Adrenal gland (tissue), 12 donors: ENCODE measurements around the gene TICAM2. TPM values are rescaled to one million over a fixed set of nuclear protein-coding genes. Genes with fewer than 3 reads are reported as not detected.

Experiments
- DNase-seq, 7 donors: peaks; one replicate each; pipeline ENCODE4 v3.0.0-alpha.2; 2019 to 2020
- H3K27ac ChIP-seq, 5 donors: fragments of 200-600 bp; sonication (generic) in 4 of 5; 1 replicate in 3 of 5; 2 replicates in 2 of 5; pipeline versions ENCODE4 v1.5.1 to v1.8.0; 2016 to 2020; ENCODE audit warnings: mild to moderate bottlenecking in 1 of 5
- H3K27me3 ChIP-seq: fragments of 200-600 bp; 2 replicates; pipeline ENCODE4 v1.8.0; 2021
- H3K36me3 ChIP-seq, 2 donors: fragments of 200-600 bp; replicated peaks in 1 of 2; 1 replicate in 1 of 2; 2 replicates in 1 of 2; pipeline versions ENCODE4 v1.5.1 to v1.8.0; 2018 to 2022
- H3K4me1 ChIP-seq, 2 donors: fragments of 200-600 bp; replicated peaks in 1 of 2; 1 replicate in 1 of 2; 2 replicates in 1 of 2; pipeline versions ENCODE4 v1.5.1 to v1.8.0; 2018 to 2021
- H3K4me3 ChIP-seq, 4 donors: fragments of 200-600 bp; sonication (generic) in 3 of 4; one replicate each; pipeline ENCODE4 v1.5.1; 2016 to 2018
- H3K9me3 ChIP-seq, 3 donors: fragments of 200-600 bp; sonication (generic) in 1 of 3; replicated peaks in 1 of 3; 1 replicate in 2 of 3; 2 replicates in 1 of 3; pipeline versions ENCODE4 v1.5.1 to v1.8.0; 2016 to 2021
- POLR2A ChIP-seq, 2 donors: fragments of 450-650 bp; IDR thresholded peaks; one replicate each; pipeline ENCODE4 v1.6.1; 2017; ENCODE audit warnings: antibody characterized with exemption in 2 of 2, mild to moderate bottlenecking in 2 of 2, moderate library complexity in 1 of 2
- WGBS, 4 donors: extraction: QIAGEN DNeasy Blood & Tissue Kit in 2 of 4; methylation state at CpG; one replicate each; pipeline versions ENCODE4 v1.1.5 to v1.1.7; 2013 to 2017; 5-methylcytosine and 5-hydroxymethylcytosine counted together
- intact Hi-C, 2 donors: fragments of 100-400 bp; cut with DNase I; formaldehyde crosslinking; loops; one replicate each; pipeline versions ENCODE4 v1.14.1 to v1.15.0; 2022 to 2023
- polyA plus RNA-seq, 3 donors: library from polyadenylated mRNA; stranded (reverse); fragments of 200-250 nt in 2 of 3; fragments of 350-450 nt in 1 of 3; fragmentation: Illumina TruSeq in 1 of 3; extraction: RNeasy Lipid Tissue Mini Kit (QIAGEN cat#74804) in 1 of 3; gene quantifications; one replicate each; pipeline ENCODE4 v1.2.3, GENCODE V29; 2013 to 2014
- total RNA-seq, 9 donors: library from RNA; depleted of rRNA in 4 of 9; stranded (reverse); fragments of >200 nt in 4 of 9; fragments of 120-200 nt in 1 of 9; fragmentation: NEBNext Ultra II Directional in 1 of 9; extraction: Animal tissue kit (Norgen Biotek cat#: 25700) in 1 of 9; gene quantifications; one replicate each; pipeline versions ENCODE4 v1.1.0 to v1.2.4, GENCODE V29; 2013 to 2023
- TF ChIP-seq, protein P1 (sequence below), 6 experiments: fragments of 450-650 bp in 4 of 6; fragments of 200-600 bp in 2 of 6; sonication (generic) in 1 of 6; IDR thresholded peaks; 1 replicate in 5 of 6; 2 replicates in 1 of 6; pipeline versions ENCODE4 v1.5.1 to v1.8.0; 2016 to 2021; ENCODE audit warnings: antibody characterized with exemption in 6 of 6, mild to moderate bottlenecking in 2 of 6, moderate library complexity in 1 of 6
- donor health status: healthy with polysubstance abuse.
- donor health status: Bipolar disorder and iron deficiency.
- donor health status: DM: yes; HTN: yes; CAD: no.
- donor health status: DM: no; HTN: no; CAD: no.
- donor health status: DM: no; HTN: no; CAD: no.
- donor health status: DM: yes; HTN: yes; CAD: no.

Gene TICAM2
- total and polyA plus RNA-seq, 12 donors: 1.8 to 9.3 (median 3.5) TPM

DNA sequence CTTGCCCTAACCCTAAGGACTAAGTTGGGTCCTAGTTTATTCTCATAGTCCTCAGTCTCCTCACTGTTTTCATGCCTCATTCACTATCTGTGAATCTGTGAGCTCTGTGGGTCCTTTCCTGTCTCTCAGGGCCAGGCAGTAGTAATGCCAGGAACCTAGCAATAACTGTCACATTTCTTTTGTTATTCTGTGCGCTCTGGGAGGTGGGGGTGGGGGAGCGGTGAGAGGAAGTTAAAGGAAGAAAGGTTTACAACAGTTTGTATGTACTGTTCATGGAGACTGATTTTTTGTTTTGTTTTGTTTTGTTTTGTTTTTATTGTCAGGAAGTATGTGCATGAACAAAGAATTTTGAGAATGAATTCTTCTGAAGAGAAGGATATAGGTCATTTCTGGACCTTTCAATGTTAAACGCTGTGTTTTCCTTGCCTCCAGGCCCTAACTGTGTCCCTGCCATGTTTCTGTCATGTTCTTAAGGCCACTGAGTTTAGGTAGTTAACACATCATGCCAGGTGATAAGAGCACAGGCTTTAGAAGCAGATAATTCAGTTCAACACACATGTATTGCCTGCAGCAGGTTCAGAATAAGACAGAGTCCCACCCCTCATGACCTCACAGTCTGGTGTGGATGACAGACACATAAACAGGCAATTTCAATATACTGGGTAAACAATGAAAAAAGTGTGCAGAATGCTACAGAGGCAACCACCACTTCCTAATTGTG is 44.5 kb downstream of the TICAM2 start:
- no peaks in the 10 kb centered on the region for H3K27me3 ChIP-seq
- H3K9me3 ChIP-seq: no peaks in the 10 kb centered on the region
- 50 to 60% (median 57%) methylated on average over 3 of the region's 3 CpGs for WGBS, 4 donors
- no peaks in the 10 kb centered on the region for H3K4me1 ChIP-seq
- peak overlapping the region in 1 of 5 donors; percentile 21 for H3K27ac ChIP-seq
- intact Hi-C loops: loop anchor here in 1 of 2 donors (5.0 kb wide), 1 partner anchor 391 kb away; the partner anchor contains the start of gene TRIM36
- no peaks in the 10 kb centered on the region for H3K36me3 ChIP-seq
- TF ChIP-seq POLR2A (IDR thresholded peaks at IDR 0.05): no peak
- H3K4me3 ChIP-seq: no peak overlapping the region
- DNase-seq: no peak

DNA sequence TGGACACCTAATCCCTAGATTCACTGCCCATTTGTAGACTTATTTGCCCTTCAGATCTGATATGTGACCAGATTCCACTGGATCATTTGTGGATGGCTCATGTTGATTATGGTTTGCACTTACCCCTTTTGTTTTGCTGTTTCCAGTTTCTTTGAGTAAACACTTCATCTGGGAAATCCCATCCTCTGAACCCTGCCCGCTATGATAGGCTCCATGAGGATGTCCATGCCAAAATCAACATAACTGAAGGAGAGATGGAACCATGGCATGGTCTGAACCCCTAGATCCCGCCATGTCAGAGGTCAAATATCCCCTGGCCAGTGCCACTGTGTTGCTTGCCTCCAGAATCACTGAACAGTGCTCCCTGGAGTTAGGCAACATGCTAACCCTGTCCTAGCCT is 46.0 kb downstream of the TICAM2 start:
- WGBS, 4 donors: 93 to 100% (median 97%) methylated on average over 2 of the region's 2 CpGs
- no peak for TF ChIP-seq POLR2A (IDR thresholded peaks at IDR 0.05)
- TF ChIP-seq, protein P1, sequence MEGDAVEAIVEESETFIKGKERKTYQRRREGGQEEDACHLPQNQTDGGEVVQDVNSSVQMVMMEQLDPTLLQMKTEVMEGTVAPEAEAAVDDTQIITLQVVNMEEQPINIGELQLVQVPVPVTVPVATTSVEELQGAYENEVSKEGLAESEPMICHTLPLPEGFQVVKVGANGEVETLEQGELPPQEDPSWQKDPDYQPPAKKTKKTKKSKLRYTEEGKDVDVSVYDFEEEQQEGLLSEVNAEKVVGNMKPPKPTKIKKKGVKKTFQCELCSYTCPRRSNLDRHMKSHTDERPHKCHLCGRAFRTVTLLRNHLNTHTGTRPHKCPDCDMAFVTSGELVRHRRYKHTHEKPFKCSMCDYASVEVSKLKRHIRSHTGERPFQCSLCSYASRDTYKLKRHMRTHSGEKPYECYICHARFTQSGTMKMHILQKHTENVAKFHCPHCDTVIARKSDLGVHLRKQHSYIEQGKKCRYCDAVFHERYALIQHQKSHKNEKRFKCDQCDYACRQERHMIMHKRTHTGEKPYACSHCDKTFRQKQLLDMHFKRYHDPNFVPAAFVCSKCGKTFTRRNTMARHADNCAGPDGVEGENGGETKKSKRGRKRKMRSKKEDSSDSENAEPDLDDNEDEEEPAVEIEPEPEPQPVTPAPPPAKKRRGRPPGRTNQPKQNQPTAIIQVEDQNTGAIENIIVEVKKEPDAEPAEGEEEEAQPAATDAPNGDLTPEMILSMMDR (IDR thresholded peaks at IDR 0.05): no peak
- no peaks in the 10 kb centered on the region for H3K9me3 ChIP-seq
- H3K36me3 ChIP-seq: no peaks in the 10 kb centered on the region
- H3K27me3 ChIP-seq: no peaks in the 10 kb centered on the region
- no peak overlapping the region for H3K4me3 ChIP-seq
- no peak for DNase-seq
- no peak overlapping the region for H3K27ac ChIP-seq
- intact Hi-C loops: loop anchor here in 1 of 2 donors (5.0 kb wide), 1 partner anchor 389 kb away; the partner anchor contains the start of gene TRIM36
- H3K4me1 ChIP-seq: no peaks in the 10 kb centered on the region

DNA sequence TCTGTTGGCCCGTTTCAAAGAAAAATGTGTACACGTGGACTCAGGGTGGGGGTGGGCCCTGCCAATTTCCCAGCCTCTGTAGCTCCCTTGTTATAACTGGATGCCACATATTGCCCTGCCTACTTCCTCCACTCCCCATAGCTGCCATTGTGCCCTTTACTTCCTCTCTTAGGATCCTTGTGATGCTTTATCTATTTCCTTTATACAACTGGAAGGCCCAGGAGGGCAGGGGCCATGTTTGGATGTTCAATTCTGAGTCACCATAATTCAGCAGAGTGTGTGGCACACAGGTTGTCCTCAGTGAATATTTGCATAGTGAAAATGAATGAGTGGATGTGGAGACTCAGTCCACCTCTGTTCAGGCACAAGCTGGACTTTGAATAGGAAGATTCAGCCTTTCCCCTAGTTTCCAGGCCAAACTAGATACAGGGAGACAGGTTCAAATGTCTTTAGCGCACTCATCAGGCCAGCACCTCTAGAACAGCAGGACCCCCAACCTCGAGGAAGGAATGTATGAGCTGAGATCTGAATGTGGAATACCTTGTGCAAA is 47.1 kb downstream of the TICAM2 start:
- DNase-seq: no peak
- Histone ChIP-seq H3K36me3 (no peaks in the 10 kb centered on the region), H3K9me3 (no peaks in the 10 kb centered on the region), H3K27ac (no peak overlapping the region), H3K4me1 (no peaks in the 10 kb centered on the region), H3K4me3 (no peak overlapping the region), H3K27me3 (no peaks in the 10 kb centered on the region)
- 85 to 93% (median 88%) methylated on average over 4 of the region's 4 CpGs for WGBS, 4 donors
- TF ChIP-seq, protein P1 (IDR thresholded peaks at IDR 0.05): no peak
- no peak for TF ChIP-seq POLR2A (IDR thresholded peaks at IDR 0.05)
- intact Hi-C loops: loop anchor here in 1 of 2 donors (5.0 kb wide), 1 partner anchor 388 kb away; the partner anchor contains the start of gene TRIM36

DNA sequence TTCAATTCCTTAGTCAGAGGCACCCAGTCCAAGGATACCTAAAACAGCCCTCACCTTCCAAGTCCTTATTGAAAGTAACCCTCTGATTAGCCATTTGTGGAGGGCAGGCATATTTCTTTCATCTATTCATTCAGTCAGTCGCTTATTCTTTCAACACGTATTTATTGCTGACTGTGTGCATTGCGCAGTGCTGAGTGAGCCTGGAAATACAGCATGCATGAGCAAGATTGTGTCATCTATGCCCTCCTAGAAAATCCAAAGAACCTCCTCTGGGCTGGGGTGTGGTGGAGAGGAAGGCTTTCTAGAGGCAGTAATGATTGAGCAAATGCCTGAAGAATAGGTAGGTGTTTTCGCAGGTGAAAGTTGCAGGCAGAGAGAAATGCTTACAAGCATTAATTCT is 49.2 kb downstream of the TICAM2 start:
- Histone ChIP-seq H3K4me1 (no peaks in the 10 kb centered on the region), H3K27me3 (no peaks in the 10 kb centered on the region), H3K4me3 (no peak overlapping the region), H3K9me3 (no peaks in the 10 kb centered on the region), H3K36me3 (no peaks in the 10 kb centered on the region), H3K27ac (no peak overlapping the region)
- intact Hi-C loops: no loop called here
- WGBS, 4 donors: 85 to 93% (median 88%) methylated on average over 4 of the region's 4 CpGs
- no peak for DNase-seq
- TF ChIP-seq, protein P1 (IDR thresholded peaks at IDR 0.05): no peak
- TF ChIP-seq POLR2A (IDR thresholded peaks at IDR 0.05): no peak
